Liver (tissue), 9 donors: Measurements from ENCODE around the gene FN1. TPM values are rescaled to one million over a fixed set of nuclear protein-coding genes. Genes with fewer than 3 reads are reported as not detected.

ENCODE experiments used
- DNase-seq: peaks from one replicate; pipeline ENCODE4 v3.0.0-alpha.2; 2017; ENCODE audit warnings: low spot score
- H3K27ac ChIP-seq, 2 donors: one replicate each; pipeline ENCODE4 v1.7.0; 2013; ENCODE audit warnings: inconsistent platforms in 2 of 2, low read length in 2 of 2, control low read depth in 1 of 2, low read depth in 1 of 2, mild to moderate bottlenecking in 1 of 2
- H3K27me3 ChIP-seq, 4 donors: one replicate each; pipeline versions ENCODE4 v1.6.1 to v1.7.0; 2013; ENCODE audit warnings: low read length in 3 of 4, inconsistent platforms in 1 of 4, mild to moderate bottlenecking in 1 of 4, moderate library complexity in 1 of 4; ENCODE audit not compliant: control insufficient read depth in 4 of 4, insufficient read depth in 4 of 4
- H3K36me3 ChIP-seq, 4 donors: one replicate each; pipeline versions ENCODE4 v1.6.1 to v1.7.0; 2013; ENCODE audit warnings: low read length in 3 of 4, mild to moderate bottlenecking in 3 of 4, low read depth in 1 of 4, moderate library complexity in 1 of 4; ENCODE audit not compliant: control insufficient read depth in 4 of 4, insufficient read depth in 3 of 4
- H3K4me1 ChIP-seq, 4 donors: one replicate each; pipeline versions ENCODE4 v1.6.1 to v1.7.0; 2013; ENCODE audit warnings: low read length in 3 of 4, mild to moderate bottlenecking in 3 of 4, moderate library complexity in 1 of 4; ENCODE audit not compliant: control insufficient read depth in 4 of 4, insufficient read depth in 4 of 4
- H3K4me3 ChIP-seq, 3 donors: one replicate each; pipeline versions ENCODE4 v1.6.1 to v1.7.0; 2013; ENCODE audit warnings: low read length in 3 of 3, control low read depth in 1 of 3, low read depth in 1 of 3, mild to moderate bottlenecking in 1 of 3
- H3K9ac ChIP-seq, 2 donors: one replicate each; pipeline ENCODE4 v1.7.0; 2013; ENCODE audit warnings: low read length in 2 of 2, mild to moderate bottlenecking in 2 of 2, moderate library complexity in 2 of 2, control low read depth in 1 of 2, low read depth in 1 of 2
- H3K9me3 ChIP-seq, 4 donors: one replicate each; pipeline versions ENCODE4 v1.6.1 to v1.7.0; 2013; ENCODE audit warnings: low read length in 3 of 4; ENCODE audit not compliant: control insufficient read depth in 4 of 4
- ATF3 ChIP-seq: IDR thresholded peaks from 2 replicates; pipeline ENCODE4 v1.6.1; 2016; ENCODE audit warnings: antibody characterized with exemption
- CTCF ChIP-seq: fragments of 150-350 bp; IDR thresholded peaks from 2 replicates; pipeline ENCODE4 v1.5.1; 2017; ENCODE audit warnings: improper control_type of control experiment, low read depth, low read length; ENCODE audit not compliant: missing input control
- FOXA1 ChIP-seq: IDR thresholded peaks from 2 replicates; pipeline ENCODE4 v1.6.1; 2016; ENCODE audit warnings: antibody characterized with exemption
- FOXA2 ChIP-seq: IDR thresholded peaks from 2 replicates; pipeline ENCODE4 v1.6.1; 2016; ENCODE audit warnings: antibody characterized with exemption
- GABPA ChIP-seq, 2 donors: IDR thresholded peaks in 1 of 2; conservative IDR thresholded peaks in 1 of 2; 2 replicates each; pipeline ENCODE4 v1.6.1; 2016; ENCODE audit warnings: antibody characterized with exemption in 2 of 2, mild to moderate bottlenecking in 1 of 2, moderate library complexity in 1 of 2
- HNF4A ChIP-seq, 2 donors: conservative IDR thresholded peaks; 2 replicates each; pipeline ENCODE4 v1.6.1; 2016; ENCODE audit warnings: antibody characterized with exemption in 2 of 2, mild to moderate bottlenecking in 2 of 2
- HNF4G ChIP-seq: IDR thresholded peaks from 2 replicates; pipeline ENCODE4 v1.6.1; 2016; ENCODE audit warnings: antibody characterized with exemption
- JUND ChIP-seq, 2 donors: IDR thresholded peaks; 2 replicates each; pipeline ENCODE4 v1.6.1; 2016; ENCODE audit warnings: antibody characterized with exemption in 2 of 2
- MAX ChIP-seq: IDR thresholded peaks from 2 replicates; pipeline ENCODE4 v1.6.1; 2016; ENCODE audit warnings: antibody characterized with exemption
- NR2F2 ChIP-seq: IDR thresholded peaks from 2 replicates; pipeline ENCODE4 v1.6.1; 2016; ENCODE audit warnings: antibody characterized with exemption
- RAD21 ChIP-seq, 2 donors: IDR thresholded peaks; 2 replicates each; pipeline ENCODE4 v1.6.1; 2016; ENCODE audit warnings: antibody characterized with exemption in 2 of 2, mild to moderate bottlenecking in 2 of 2
- SP1 ChIP-seq: IDR thresholded peaks from 2 replicates; pipeline ENCODE4 v1.6.1; 2018; ENCODE audit warnings: antibody characterized with exemption, mild to moderate bottlenecking
- TAF1 ChIP-seq: conservative IDR thresholded peaks from 2 replicates; pipeline ENCODE4 v1.6.1; 2016; ENCODE audit warnings: antibody characterized with exemption, mild to moderate bottlenecking
- YY1 ChIP-seq: IDR thresholded peaks from 2 replicates; pipeline ENCODE4 v1.6.1; 2016; ENCODE audit warnings: antibody characterized with exemption, mild to moderate bottlenecking
- ZBTB33 ChIP-seq: IDR thresholded peaks from 2 replicates; pipeline ENCODE4 v1.6.1; 2016; ENCODE audit warnings: antibody characterized with exemption
- WGBS: extraction: QIAGEN DNeasy Blood & Tissue Kit; methylation state at CpG from one replicate; pipeline ENCODE4 v1.1.7; 2013; 5-methylcytosine and 5-hydroxymethylcytosine counted together
- polyA plus RNA-seq, 2 donors: library from polyadenylated mRNA; stranded (reverse) in 1 of 2; unstranded in 1 of 2; fragments of 200-250 nt in 1 of 2; fragments of >200 nt in 1 of 2; fragmentation: Nextera tagmentation in 1 of 2; extraction: Ambion mirVana in 1 of 2; gene quantifications; one replicate each; pipeline versions ENCODE4 v1.2.1 to v1.2.3, GENCODE V29; 2013 to 2015
- total RNA-seq, 2 donors: library from RNA; depleted of rRNA; stranded (reverse); fragments of >200 nt; gene quantifications; one replicate each; pipeline ENCODE4 v1.2.3, GENCODE V29; 2014
- donor health status: healthy.
- donor health status: healthy.
- donor health status: healthy.
- donor health status: healthy.
- donor health status: healthy.

Gene FN1
- total and polyA plus RNA-seq, 4 donors: 545 to 1,402 (median 837) TPM

- TF ChIP-seq ZBTB33 (no peak), HNF4A (conservative IDR thresholded peaks at IDR 0.05) (no peak), JUND (IDR thresholded peaks at IDR 0.05) (no peak), TAF1 (no peak), FOXA1 (no peak), NR2F2 (no peak)
Observed at GRCh38 chr2:215332872-215333595, 102.8 kb downstream of the FN1 start (continued).

- 98% methylated on average over 5 of the region's 5 CpGs for WGBS
- TF ChIP-seq MAX: no peak
- TF ChIP-seq CTCF: no peak
- no peak for TF ChIP-seq HNF4G
- no peak for TF ChIP-seq GABPA (IDR thresholded peaks at IDR 0.05 in 1 of 2, conservative IDR thresholded peaks at IDR 0.05 in 1 of 2)
- Histone ChIP-seq H3K9ac (no peak overlapping the region), H3K4me1 (no peaks in the 10 kb centered on the region), H3K4me3 (no peak overlapping the region), H3K27ac (no peak overlapping the region), H3K27me3 (no peaks in the 10 kb centered on the region), H3K9me3 (no peaks in the 10 kb centered on the region), H3K36me3 (peaks cover 9 to 40% (median 26%) of the 10 kb centered on the region in 4 donors)
- DNase-seq: no peak
Observed at GRCh38 chr2:215328066-215328465, 107.8 kb downstream of the FN1 start.

GRCh38 chr2:215324811-215325210 is 111.1 kb downstream of the FN1 start:
- TF ChIP-seq RAD21 (IDR thresholded peaks at IDR 0.05) (no peak), ATF3 (no peak), YY1 (no peak), FOXA1 (no peak), MAX (no peak), FOXA2 (no peak), SP1 (no peak), TAF1 (no peak)
- Histone ChIP-seq H3K27ac (no peak overlapping the region), H3K36me3 (peaks cover 9 to 36% (median 24%) of the 10 kb centered on the region in 4 donors), H3K9ac (no peak overlapping the region), H3K9me3 (no peaks in the 10 kb centered on the region), H3K4me3 (no peak overlapping the region), H3K4me1 (no peaks in the 10 kb centered on the region), H3K27me3 (no peaks in the 10 kb centered on the region)
- 86% methylated on average over 6 of the region's 6 CpGs for WGBS
- DNase-seq: no peak
